HAP-1 (cell line): ENCODE measurements around the gene CLDND1.

Source experiments
- DNase-seq, 2 experiments: peaks; one replicate each; pipeline ENCODE4 v3.0.0-alpha.2; 2016 to 2020; ENCODE audit warnings: low spot score in 2 of 2
- H3K27me3 ChIP-seq: fragments of 250-450 bp; sonication (Bioruptor Pico); 2 replicates; pipeline ENCODE4 v1.5.1; 2020; ENCODE audit warnings: low read depth, mild to moderate bottlenecking, moderate library complexity
- H3K36me3 ChIP-seq: fragments of 250-450 bp; sonication (Bioruptor Pico); replicated peaks from 2 replicates; pipeline ENCODE4 v1.5.1; 2020; ENCODE audit warnings: mild to moderate bottlenecking
- H3K4me1 ChIP-seq: fragments of 250-450 bp; sonication (Bioruptor Pico); 2 replicates; pipeline ENCODE4 v1.5.1; 2020; ENCODE audit warnings: mild to moderate bottlenecking
- H3K4me3 ChIP-seq: fragments of 250-450 bp; sonication (Bioruptor Pico); 2 replicates; pipeline ENCODE4 v1.5.1; 2020; ENCODE audit warnings: mild to moderate bottlenecking, moderate library complexity
- H3K9me3 ChIP-seq: fragments of 250-450 bp; sonication (Bioruptor Pico); 2 replicates; pipeline ENCODE4 v1.5.1; 2020; ENCODE audit warnings: mild to moderate bottlenecking, moderate library complexity
- in situ Hi-C: fragments of 300-500 bp; cut with MboI; formaldehyde crosslinking; loops from 3 replicates; pipeline ENCODE4 v1.14.3; 2020; ENCODE audit warnings: low sequenced_read_pairs, inconsistent platforms, mixed read lengths

CLDND1 gene

GRCh38 chr3:98540346-98540745, 17.6 kb upstream of the CLDND1 start:
- H3K4me3 ChIP-seq: no peak overlapping the region
- no peak for DNase-seq
- in situ Hi-C loops: no loop called here
- no peaks in the 10 kb centered on the region for H3K36me3 ChIP-seq
- H3K9me3 ChIP-seq: no peaks in the 10 kb centered on the region
- peaks cover 3% of the 10 kb centered on the region; the same call in 1 of the 2 replicates for H3K27me3 ChIP-seq
- H3K4me1 ChIP-seq: no peaks in the 10 kb centered on the region

- no peaks in the 10 kb centered on the region for H3K9me3 ChIP-seq
- H3K36me3 ChIP-seq: no peaks in the 10 kb centered on the region
- H3K4me1 ChIP-seq: no peaks in the 10 kb centered on the region
- no peak for DNase-seq
- 0 out of 2 replicates have a peak, but pooled peaks cover 3% of the 10 kb centered on the region for H3K27me3 ChIP-seq
- in situ Hi-C loops: no loop called here
- H3K4me3 ChIP-seq: no peak overlapping the region
These were observed 13.8 kb upstream of the CLDND1 start for GRCh38 chr3:98536456-98537017.

- Histone ChIP-seq H3K9me3 (no peaks in the 10 kb centered on the region), H3K36me3 (no peaks in the 10 kb centered on the region), H3K27me3 (peaks cover 6% of the 10 kb centered on the region), H3K4me1 (no peaks in the 10 kb centered on the region), H3K4me3 (no peak overlapping the region)
- in situ Hi-C loops: no loop called here
- no peak for DNase-seq
These were observed 12.0 kb upstream of the CLDND1 start for GRCh38 chr3:98534734-98535133.

DNA sequence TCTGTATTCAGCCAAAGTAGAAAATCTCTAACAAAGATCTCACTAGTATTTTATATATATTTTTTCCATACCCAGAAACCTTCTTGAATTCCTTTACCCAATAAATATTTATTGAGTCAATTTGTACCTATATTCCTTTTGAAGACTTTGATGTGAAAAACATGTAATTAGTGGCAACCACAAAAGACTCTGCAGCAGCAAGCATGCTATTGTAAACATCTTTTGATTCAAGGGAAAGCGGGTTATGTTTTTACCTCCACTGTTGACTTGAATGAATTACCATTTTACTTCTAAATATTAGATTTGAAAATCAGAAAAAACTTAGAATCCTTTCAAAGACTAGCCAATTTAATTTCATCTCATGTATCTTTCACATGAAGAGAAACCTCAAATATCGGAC, 11.5 kb upstream of the CLDND1 start:
- Histone ChIP-seq H3K27me3 (peaks cover 6% of the 10 kb centered on the region), H3K4me3 (no peak overlapping the region), H3K36me3 (no peaks in the 10 kb centered on the region), H3K9me3 (no peaks in the 10 kb centered on the region), H3K4me1 (no peaks in the 10 kb centered on the region)
- no peak for DNase-seq
- in situ Hi-C loops: no loop called here

DNA sequence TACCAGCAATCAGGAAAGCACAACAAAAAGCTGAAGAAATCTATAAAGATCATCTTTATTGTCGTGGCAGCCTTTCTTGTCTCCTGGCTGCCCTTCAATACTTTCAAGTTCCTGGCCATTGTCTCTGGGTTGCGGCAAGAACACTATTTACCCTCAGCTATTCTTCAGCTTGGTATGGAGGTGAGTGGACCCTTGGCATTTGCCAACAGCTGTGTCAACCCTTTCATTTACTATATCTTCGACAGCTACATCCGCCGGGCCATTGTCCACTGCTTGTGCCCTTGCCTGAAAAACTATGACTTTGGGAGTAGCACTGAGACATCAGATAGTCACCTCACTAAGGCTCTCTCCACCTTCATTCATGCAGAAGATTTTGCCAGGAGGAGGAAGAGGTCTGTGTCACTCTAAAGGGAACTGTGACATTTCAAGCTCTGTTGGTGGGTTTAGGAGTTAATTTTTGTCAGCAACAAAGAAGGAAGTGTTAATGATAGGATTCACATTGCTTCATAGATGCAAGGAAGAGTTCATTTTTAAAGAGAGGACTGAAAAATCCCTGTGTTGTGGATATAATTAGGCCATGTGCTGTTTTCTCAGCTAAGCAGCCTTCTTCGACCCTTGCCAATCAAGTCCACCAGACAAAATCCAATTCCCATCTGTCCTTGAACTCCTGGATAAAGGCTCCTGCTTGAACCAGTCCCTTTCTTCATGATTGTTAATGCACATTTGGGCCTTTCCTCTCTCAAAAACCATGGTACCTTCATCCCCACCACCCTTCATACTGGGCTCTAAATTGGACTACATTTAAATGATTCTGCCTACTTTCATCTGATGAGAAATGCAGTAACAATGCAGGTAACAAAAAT, 10.2 kb upstream of the CLDND1 start:
- H3K4me1 ChIP-seq: no peaks in the 10 kb centered on the region
- no peaks in the 10 kb centered on the region for H3K9me3 ChIP-seq
- in situ Hi-C loops: no loop called here
- no peak overlapping the region for H3K4me3 ChIP-seq
- DNase-seq: no peak
- peaks cover 6% of the 10 kb centered on the region for H3K27me3 ChIP-seq
- H3K36me3 ChIP-seq: no peaks in the 10 kb centered on the region

GRCh38 chr3:98532275-98532637, 9.6 kb upstream of the CLDND1 start:
- Histone ChIP-seq H3K36me3 (no peaks in the 10 kb centered on the region), H3K4me3 (no peak overlapping the region), H3K9me3 (no peaks in the 10 kb centered on the region), H3K27me3 (peaks cover 6% of the 10 kb centered on the region), H3K4me1 (no peaks in the 10 kb centered on the region)
- in situ Hi-C loops: no loop called here
- no peak for DNase-seq

- Histone ChIP-seq H3K9me3 (no peaks in the 10 kb centered on the region), H3K4me3 (no peak within 1 kb of the TSS), H3K36me3 (no peaks in the 10 kb centered on the region), H3K4me1 (no peaks in the 10 kb centered on the region), H3K27me3 (peaks cover 6% of the 10 kb centered on the region)
- in situ Hi-C loops: no loop called here
- DNase-seq: no peak
These were observed 9.0 kb upstream of the CLDND1 start, which contains the start of gene GPR15 for GRCh38 chr3:98531622-98532274. GPR15 (plus strand) TSS chr3:98531978; CDS start chr3:98532034, 56 bp downstream.

DNA sequence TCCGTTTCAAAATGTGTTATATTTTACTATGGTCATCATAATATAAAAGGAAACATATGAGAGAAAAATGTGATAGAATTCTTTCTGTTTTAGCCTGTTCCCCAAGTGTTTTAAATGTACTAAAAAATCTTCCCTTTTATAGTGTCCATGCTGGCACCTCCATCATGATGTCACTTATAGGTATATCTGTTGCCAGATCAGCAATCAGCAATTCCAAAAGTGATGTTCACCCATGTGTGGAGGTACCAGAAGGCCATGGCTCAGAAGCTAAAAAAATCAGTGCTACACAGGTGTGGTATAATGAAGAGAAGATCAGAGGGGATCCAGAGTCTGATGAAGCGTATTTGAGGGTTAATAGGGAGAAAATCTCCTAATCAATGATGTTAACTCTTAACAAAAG, 8.0 kb upstream of the CLDND1 start:
- in situ Hi-C loops: no loop called here
- no peak for DNase-seq
- Histone ChIP-seq H3K9me3 (no peaks in the 10 kb centered on the region), H3K27me3 (peaks cover 6% of the 10 kb centered on the region), H3K36me3 (no peaks in the 10 kb centered on the region), H3K4me3 (no peak overlapping the region), H3K4me1 (no peaks in the 10 kb centered on the region)

DNA sequence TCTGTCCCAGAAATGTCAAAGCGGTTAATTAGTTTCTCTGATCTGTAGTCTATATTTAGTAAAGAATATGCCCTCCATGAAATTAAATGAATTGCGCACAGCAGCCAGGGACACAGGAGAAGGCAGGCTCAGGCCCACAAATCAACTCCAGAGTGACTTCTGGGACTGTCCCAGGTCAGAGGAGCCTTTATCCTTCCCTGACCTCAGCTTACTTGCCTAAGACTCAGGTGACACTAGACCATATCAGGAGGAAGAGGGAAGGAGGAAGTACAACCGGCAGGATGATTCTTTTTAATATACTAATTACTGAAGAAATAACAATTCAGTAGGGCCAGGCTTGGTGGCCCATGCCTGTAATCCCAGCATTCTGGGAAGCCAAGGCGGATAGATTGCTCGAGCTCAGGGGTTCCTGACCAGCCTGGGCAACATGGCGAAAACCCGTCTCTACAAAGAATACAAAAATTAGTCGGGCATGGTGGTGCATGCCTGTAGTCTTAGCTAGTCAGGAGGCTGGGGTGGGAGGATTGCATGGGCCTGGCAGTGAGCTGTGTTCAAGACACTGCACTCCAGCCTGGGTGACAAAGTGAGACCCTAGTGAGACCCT, 7.3 kb upstream of the CLDND1 start:
- H3K4me3 ChIP-seq: no peak overlapping the region
- H3K4me1 ChIP-seq: no peaks in the 10 kb centered on the region
- H3K36me3 ChIP-seq: no peaks in the 10 kb centered on the region
- DNase-seq: no peak
- peaks cover 6% of the 10 kb centered on the region for H3K27me3 ChIP-seq
- in situ Hi-C loops: no loop called here
- H3K9me3 ChIP-seq: no peaks in the 10 kb centered on the region

GRCh38 chr3:98528474-98529346, 6.0 kb upstream of the CLDND1 start:
- in situ Hi-C loops: no loop called here
- DNase-seq: no peak
- no peaks in the 10 kb centered on the region for H3K4me1 ChIP-seq
- H3K27me3 ChIP-seq: peaks cover 6% of the 10 kb centered on the region
- H3K9me3 ChIP-seq: no peaks in the 10 kb centered on the region
- no peak overlapping the region for H3K4me3 ChIP-seq
- no peaks in the 10 kb centered on the region for H3K36me3 ChIP-seq

DNA sequence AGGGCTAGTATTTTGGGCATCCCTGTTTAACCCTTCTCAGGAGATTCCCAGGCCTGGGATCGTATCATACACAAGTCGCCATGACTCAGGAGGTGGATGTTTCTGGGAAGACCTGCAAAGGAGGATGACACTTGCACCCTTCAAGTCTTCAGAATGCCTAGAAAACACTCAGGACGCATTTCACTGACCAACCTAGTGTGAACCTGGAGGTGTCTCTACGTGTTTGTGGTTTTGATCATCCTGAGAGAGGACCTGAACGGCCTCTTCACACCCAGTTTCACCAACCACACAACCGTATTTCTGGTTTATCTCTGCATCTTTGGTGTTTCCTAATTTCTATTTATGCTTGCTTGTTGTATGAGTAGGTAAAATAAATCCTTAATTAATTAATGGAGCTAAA, 2.8 kb upstream of the CLDND1 start:
- H3K27me3 ChIP-seq: no peaks in the 10 kb centered on the region
- peaks cover 3% of the 10 kb centered on the region for H3K4me1 ChIP-seq
- H3K36me3 ChIP-seq: no peaks in the 10 kb centered on the region
- in situ Hi-C loops: no loop called here
- no peaks in the 10 kb centered on the region for H3K9me3 ChIP-seq
- H3K4me3 ChIP-seq: no peak overlapping the region
- DNase-seq: no peak

- in situ Hi-C loops: no loop called here
- H3K27me3 ChIP-seq: no peaks in the 10 kb centered on the region
- no peaks in the 10 kb centered on the region for H3K9me3 ChIP-seq
- DNase-seq: peak; percentile 45 to 50
- H3K4me1 ChIP-seq: peaks cover 3% of the 10 kb centered on the region
- peak overlapping the region; percentile 76 for H3K4me3 ChIP-seq
- peaks cover 14% of the 10 kb centered on the region for H3K36me3 ChIP-seq
These were observed 682 bp downstream of the CLDND1 start for GRCh38 chr3:98521897-98522543.

DNA sequence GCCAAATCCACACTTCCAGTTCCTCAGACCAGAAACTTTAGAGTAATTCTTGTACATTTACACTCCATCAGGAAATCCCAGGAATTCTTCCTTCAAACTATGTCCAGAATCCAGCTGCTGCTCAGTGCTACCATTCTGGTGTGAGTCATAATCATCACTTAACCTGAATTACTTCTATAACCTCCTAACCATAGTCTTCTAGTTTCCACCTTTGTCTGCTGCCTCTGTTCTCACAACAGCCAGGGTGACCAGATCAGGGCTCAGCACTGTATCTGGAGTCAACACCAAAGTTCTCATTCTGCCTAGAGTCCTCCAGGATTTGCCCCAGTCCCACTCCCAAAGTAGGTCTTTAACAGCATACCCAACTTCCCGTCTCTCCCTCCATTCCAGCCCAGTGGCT, 3.4 kb downstream of the CLDND1 start:
- Histone ChIP-seq H3K36me3 (peaks cover 28% of the 10 kb centered on the region), H3K27me3 (no peaks in the 10 kb centered on the region), H3K4me1 (peaks cover 3% of the 10 kb centered on the region), H3K9me3 (no peaks in the 10 kb centered on the region), H3K4me3 (no peak overlapping the region)
- DNase-seq: no peak
- in situ Hi-C loops: no loop called here
